ENCODE results near the gene NRP1. TPM values are rescaled to one million over a fixed set of nuclear protein-coding genes. Genes with fewer than 3 reads are reported as not detected.

NRP1 gene
- total RNA-seq, 4 donors from 2014 or later = 91.8 to 175 (median 142) TPM

GRCh38 chr10:33323721-33324120, 10.7 kb downstream of the NRP1 start:
- TF ChIP-seq CTCF (IDR thresholded peaks at IDR 0.05; ENCODE audit: low read depth) = no peak

DNA sequence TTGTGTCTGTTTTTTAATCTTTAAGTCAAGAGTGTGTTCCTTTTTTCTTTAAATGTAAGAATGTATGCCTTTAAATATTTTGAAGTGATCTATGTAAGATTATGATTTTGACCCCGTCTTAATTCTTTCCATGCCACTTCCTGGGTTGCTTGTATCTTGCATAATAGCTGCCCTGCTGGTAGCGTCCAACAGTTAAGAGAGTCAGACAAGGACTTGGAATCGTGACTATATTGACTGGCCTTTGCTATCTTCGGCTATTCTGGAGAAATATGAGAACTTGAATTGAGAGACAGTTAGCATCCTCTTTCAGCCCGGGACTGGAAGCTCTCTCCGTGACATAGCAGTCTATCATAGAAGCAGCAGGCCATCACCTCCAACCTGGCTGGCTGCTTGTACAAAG, 13.0 kb downstream of the NRP1 start:
- TF ChIP-seq CTCF (IDR thresholded peaks at IDR 0.05; ENCODE audit: low read depth) = no peak

- no peak for TF ChIP-seq CTCF (IDR thresholded peaks at IDR 0.05; ENCODE audit: low read depth)
These were observed 14.2 kb downstream of the NRP1 start for GRCh38 chr10:33320288-33320687.

- TF ChIP-seq CTCF (IDR thresholded peaks at IDR 0.05; ENCODE audit: low read depth) = no peak
These were observed 18.6 kb downstream of the NRP1 start for GRCh38 chr10:33315891-33316290.

DNA sequence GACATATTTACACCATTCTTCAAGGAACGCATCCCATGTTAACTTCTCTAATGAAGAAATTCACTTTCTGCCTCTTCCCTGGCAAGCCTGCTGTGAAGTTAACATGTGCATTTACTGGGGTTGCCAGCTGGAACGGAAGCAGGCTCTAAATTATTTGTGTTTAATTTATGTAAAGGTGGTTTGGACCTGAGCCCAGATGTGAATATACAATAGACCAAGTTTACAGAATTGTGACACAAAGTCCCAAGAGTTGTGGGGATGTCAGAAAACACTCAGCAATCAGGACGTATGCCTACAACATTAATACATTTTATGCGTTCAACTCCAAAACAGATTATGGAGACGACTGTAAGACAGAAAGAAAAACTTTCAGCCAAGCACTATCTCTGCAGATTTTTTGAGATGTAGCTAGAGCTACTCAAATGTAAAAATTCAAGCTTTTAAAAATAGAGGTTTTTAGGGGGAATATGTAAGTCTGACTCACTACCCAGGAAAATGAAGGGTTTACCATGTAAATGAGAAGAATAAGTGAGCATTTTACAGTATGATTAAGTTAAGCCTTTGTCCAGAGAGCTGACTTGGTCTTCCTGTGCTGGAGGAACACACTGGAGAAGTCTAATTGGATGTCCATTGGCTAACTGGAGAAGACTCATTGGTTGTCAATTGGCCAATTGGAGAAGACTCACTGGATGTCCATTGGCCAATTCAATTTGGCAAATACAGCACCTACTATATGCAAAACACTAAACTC, 19.5 kb downstream of the NRP1 start:
- TF ChIP-seq CTCF (IDR thresholded peaks at IDR 0.05; ENCODE audit: low read depth) = no peak

DNA sequence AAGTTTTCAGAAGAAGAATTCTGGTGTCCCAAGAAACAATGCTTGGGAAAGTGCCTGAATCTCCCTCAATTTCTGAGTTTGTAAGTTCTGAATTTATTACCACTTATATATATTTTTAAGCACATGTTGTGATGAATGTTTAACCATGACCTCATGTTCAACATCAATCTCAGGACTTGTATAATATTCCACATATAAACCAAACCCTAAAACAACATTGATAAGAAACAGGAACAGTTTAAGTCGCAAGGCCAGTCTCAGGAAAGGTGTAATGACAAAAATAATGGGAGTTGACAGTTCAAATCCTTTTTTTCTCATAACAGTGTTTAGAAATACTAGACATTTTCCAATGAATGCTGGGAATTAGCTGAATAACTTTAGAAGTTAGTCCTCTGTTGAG, 22.8 kb downstream of the NRP1 start:
- TF ChIP-seq CTCF (IDR thresholded peaks at IDR 0.05; ENCODE audit: low read depth) = no peak

- TF ChIP-seq CTCF (IDR thresholded peaks at IDR 0.05; ENCODE audit: low read depth) = no peak
These were observed 23.6 kb downstream of the NRP1 start for GRCh38 chr10:33310853-33311252.
